SK-N-SH (cell line): ENCODE results near the gene ARHGAP45. TPM values are rescaled to one million over a fixed set of nuclear protein-coding genes. Genes with fewer than 3 reads are reported as not detected.

Source experiments
- CTCF ChIA-PET: fragments of 300-600, 350-600 bp; formaldehyde crosslinking; extraction: SDS; loops from one replicate; lab custom pipeline; 2021; lab: Yijun Ruan, JAX
- POLR2A ChIA-PET: fragments of 350-600 bp; sonication (Branson Sonifier 250); formaldehyde crosslinking; extraction: SDS; loops from one replicate; lab custom pipeline; 2020; ENCODE audit warnings: antibody characterized with exemption, inconsistent platforms; lab: Yijun Ruan, JAX
- DNase-seq: peaks from one replicate; pipeline ENCODE4 v3.0.0; 2012
- H2AFZ ChIP-seq: fragments of 200-600 bp; sonication (generic); 2 replicates; pipeline ENCODE4 v1.8.1; 2016; ENCODE audit warnings: antibody characterized with exemption, mild to moderate bottlenecking, low read depth
- H3F3A ChIP-seq: fragments of 200-600 bp; sonication (generic); replicated peaks from 2 replicates; pipeline ENCODE3; 2016; ENCODE audit warnings: antibody characterized with exemption, mild to moderate bottlenecking; ENCODE audit not compliant: insufficient read depth
- H3K27ac ChIP-seq, 2 experiments: fragments of 200-500 bp in 1 of 2; fragments of 200-600 bp in 1 of 2; sonication (Bioruptor generic) in 1 of 2; sonication (generic), shearing (Covaris generic) in 1 of 2; 2 replicates each; pipeline versions ENCODE4 v1.5.1 to v1.6.1; 2014 to 2016; ENCODE audit warnings: low read depth in 2 of 2, inconsistent platforms in 1 of 2, low read length in 1 of 2, mild to moderate bottlenecking in 1 of 2, mixed read lengths in 1 of 2
- H3K27me3 ChIP-seq: fragments of 200-600 bp; sonication (generic), shearing (Covaris generic); 2 replicates; pipeline ENCODE4 v1.6.1; 2016; ENCODE audit warnings: mixed run types; ENCODE audit not compliant: insufficient read depth
- H3K36me3 ChIP-seq, 2 experiments: fragments of 200-500 bp in 1 of 2; fragments of 200-600 bp in 1 of 2; sonication (Bioruptor generic) in 1 of 2; sonication (generic) in 1 of 2; replicated peaks in 1 of 2; 2 replicates each; pipeline versions ENCODE3 to v1.5.1; 2014 to 2016; ENCODE audit warnings: low read length in 1 of 2, mild to moderate bottlenecking in 1 of 2; ENCODE audit not compliant: insufficient read depth in 2 of 2, control insufficient read depth in 1 of 2
- H3K4me1 ChIP-seq, 2 experiments: fragments of 200-500 bp in 1 of 2; fragments of 200-600 bp in 1 of 2; sonication (Bioruptor generic) in 1 of 2; sonication (generic), shearing (Covaris generic) in 1 of 2; 2 replicates each; pipeline versions ENCODE4 v1.5.1 to v1.6.1; 2014 to 2016; ENCODE audit warnings: low read depth in 1 of 2, low read length in 1 of 2, mixed run types in 1 of 2; ENCODE audit not compliant: insufficient read depth in 2 of 2, control insufficient read depth in 1 of 2
- H3K4me2 ChIP-seq: fragments of 200-600 bp; sonication (generic), shearing (Covaris generic); 2 replicates; pipeline ENCODE4 v1.6.1; 2017; ENCODE audit warnings: mixed run types
- H3K4me3 ChIP-seq, 2 experiments: fragments of 200-500 bp in 1 of 2; fragments of 200-600 bp in 1 of 2; sonication (Bioruptor generic) in 1 of 2; sonication (generic), shearing (Covaris generic) in 1 of 2; 2 replicates each; pipeline versions ENCODE4 v1.5.1 to v1.8.1; 2014 to 2016; ENCODE audit warnings: low read depth in 2 of 2, inconsistent platforms in 1 of 2, low read length in 1 of 2, mild to moderate bottlenecking in 1 of 2, mixed read lengths in 1 of 2, moderate library complexity in 1 of 2
- H3K79me2 ChIP-seq: fragments of 200-600 bp; sonication (generic); 2 replicates; pipeline ENCODE4 v1.8.1; 2017; ENCODE audit warnings: mild to moderate bottlenecking; ENCODE audit not compliant: insufficient read depth
- H3K9ac ChIP-seq: fragments of 200-600 bp; sonication (generic); 2 replicates; pipeline ENCODE4 v1.6.1; 2017; ENCODE audit warnings: mixed run types
- H3K9me2 ChIP-seq: fragments of 200-600 bp; sonication (generic); 2 replicates; pipeline ENCODE4 v1.6.1; 2017; ENCODE audit warnings: mixed run types
- H3K9me3 ChIP-seq: fragments of 200-600 bp; sonication (generic); 2 replicates; pipeline ENCODE4 v1.6.1; 2017; ENCODE audit warnings: mixed run types, mild to moderate bottlenecking, moderate library complexity
- H4K20me1 ChIP-seq: fragments of 200-600 bp; sonication (generic); 2 replicates; pipeline ENCODE4 v1.6.1; 2017; ENCODE audit warnings: mild to moderate bottlenecking, mixed run types; ENCODE audit not compliant: insufficient read depth
- FOXJ3 ChIP-seq: sonication (generic); formaldehyde crosslinking; IDR thresholded peaks from 2 replicates; pipeline ENCODE4 v1.5.1; 2020; ENCODE audit warnings: mild to moderate bottlenecking, missing genetic modification reagents
- GABPA ChIP-seq: IDR thresholded peaks from 2 replicates; pipeline ENCODE4 v1.4.0; 2012; ENCODE audit warnings: low read depth, mild to moderate bottlenecking
- JUND ChIP-seq: IDR thresholded peaks from 2 replicates; pipeline ENCODE4 v1.4.0; 2012
- RCOR1 ChIP-seq: fragments of 150-350 bp; IDR thresholded peaks from 2 replicates; pipeline ENCODE4 v1.6.1; 2017; ENCODE audit warnings: antibody characterized with exemption, low read length
- RXRA ChIP-seq: IDR thresholded peaks from 2 replicates; pipeline ENCODE4 v1.4.0; 2012; ENCODE audit warnings: low read depth, mild to moderate bottlenecking, borderline replicate concordance
- SIN3A ChIP-seq: IDR thresholded peaks from 2 replicates; pipeline ENCODE4 v1.6.1; 2012; ENCODE audit warnings: low read depth, mild to moderate bottlenecking, low read length, moderate library complexity, borderline replicate concordance
- TEAD4 ChIP-seq: IDR thresholded peaks from 2 replicates; pipeline ENCODE4 v1.4.0; 2012; ENCODE audit warnings: mild to moderate bottlenecking, borderline replicate concordance; ENCODE audit not compliant: insufficient read depth
- WGBS: methylation state at CpG from one replicate; pipeline ENCODE4 v1.1.6; 2017; ENCODE audit warnings: low lambda C conversion rate; 5-methylcytosine and 5-hydroxymethylcytosine counted together
- polyA plus RNA-seq, 3 experiments: library from polyadenylated mRNA; depleted of rRNA; stranded (reverse); fragments of >200 nt; gene quantifications; 2 replicates each; pipeline ENCODE4 v1.2.3, GENCODE V29; 2012
- TF ChIP-seq, protein P1 (sequence below): fragments of 150-350 bp; IDR thresholded peaks from 2 replicates; pipeline ENCODE4 v1.6.1; 2017; ENCODE audit warnings: antibody characterized with exemption, low read length, low read depth, borderline replicate concordance
- TF ChIP-seq, protein P2 (sequence below): IDR thresholded peaks from 2 replicates; pipeline ENCODE4 v1.4.0; 2012; ENCODE audit warnings: low read depth, borderline replicate concordance

The ARHGAP45 gene
- polyA plus RNA-seq, 1 of the 3 experiments (the other 2 are of a cell fraction), result 4.2 TPM

DNA sequence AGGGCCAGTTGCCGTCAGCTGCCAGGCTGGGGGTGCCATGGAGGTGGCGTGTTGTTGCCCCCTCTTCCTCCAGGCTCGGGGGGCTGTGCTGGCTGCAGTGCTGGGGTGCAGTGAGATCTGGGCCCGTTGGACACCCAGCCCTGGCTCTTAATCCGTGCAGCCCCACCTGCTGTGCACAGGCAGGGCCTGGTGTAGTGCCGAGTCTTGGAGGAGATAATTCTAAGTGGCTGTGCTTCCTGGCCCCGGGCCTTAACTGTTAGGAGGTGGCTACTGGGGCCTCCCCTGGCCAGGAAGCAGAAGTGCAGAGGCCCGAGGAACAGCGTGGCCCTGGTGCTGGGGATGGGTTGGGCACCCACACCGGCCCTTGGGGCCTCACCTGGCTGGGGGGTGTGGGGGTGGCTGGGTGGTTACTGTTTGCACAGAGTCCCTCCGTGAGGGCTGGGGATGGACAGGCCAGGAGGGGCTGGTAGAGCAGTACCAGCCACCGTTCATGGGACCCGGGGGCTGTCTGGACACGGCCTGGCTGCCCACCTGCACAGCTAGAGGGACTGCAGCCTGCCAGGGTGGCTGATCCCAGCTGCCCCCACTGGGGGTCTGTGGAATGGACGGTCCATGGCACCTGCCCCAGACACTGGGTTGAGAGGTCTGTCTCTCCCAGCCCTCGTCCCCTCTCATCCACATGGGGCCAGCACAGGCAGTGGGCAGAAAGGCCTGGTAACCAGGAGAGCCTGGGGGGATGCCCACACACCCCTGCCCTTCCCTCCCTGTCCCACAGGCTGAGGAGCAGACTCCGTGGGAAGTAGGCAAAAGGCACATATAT lies 40.1 kb downstream of the ARHGAP45 start:
- WGBS, result 87% methylated on average over 7 of the region's 17 CpGs
- POLR2A ChIA-PET, result no interaction called here

DNA sequence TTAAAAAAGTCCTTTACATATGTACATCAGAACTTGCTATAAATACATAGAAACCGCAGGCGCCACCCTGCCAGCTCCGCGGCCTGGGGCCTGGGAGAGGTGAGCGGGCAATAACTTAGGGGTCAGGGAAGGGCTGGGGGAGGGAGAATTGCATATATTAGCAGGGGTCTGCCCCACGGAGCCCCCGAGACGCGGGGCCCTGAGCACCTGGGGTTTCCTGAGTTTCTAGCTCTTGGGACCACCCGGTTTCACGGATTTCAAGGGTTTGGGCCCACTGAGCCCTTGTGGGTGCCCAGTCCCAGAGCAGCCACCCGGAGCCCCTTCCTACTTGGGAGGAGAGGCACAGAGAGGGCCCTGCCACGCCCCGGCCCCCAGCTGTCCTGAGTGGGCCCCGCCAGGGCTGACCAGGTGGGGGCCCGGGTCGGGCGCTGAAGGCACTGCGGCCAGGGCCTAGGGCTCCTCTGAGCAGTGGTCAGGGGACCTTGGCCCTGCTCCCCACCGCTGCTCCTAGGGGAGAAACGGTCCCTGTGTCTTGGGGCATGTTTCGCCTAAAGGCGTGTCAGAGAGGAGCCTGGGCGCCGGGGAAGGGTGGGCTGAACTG lies 40.8 kb downstream of the ARHGAP45 start:
- Histone ChIP-seq H2AFZ (no peak overlapping the region), H3K4me1 (peaks cover 7 to 15% of the 10 kb centered on the region in 2 experiments; a peak in 3 of 4 replicates), H3F3A (peaks cover 18% of the 10 kb centered on the region), H3K4me3 (no peak overlapping the region), H3K9me2 (no peaks in the 10 kb centered on the region), H3K4me2 (no peak overlapping the region), H4K20me1 (peaks cover 21% of the 10 kb centered on the region; the same call in 1 of the 2 replicates), H3K36me3 (peaks cover 0 to 34% of the 10 kb centered on the region in 2 experiments), H3K27me3 (no peaks in the 10 kb centered on the region), H3K27ac (no peak overlapping the region), H3K9ac (no peak overlapping the region)
- no peak for DNase-seq
- POLR2A ChIA-PET, result interaction anchor here (0.6 kb wide), 1 partner anchor 86 kb away, joined by 3 read pairs; no protein-coding TSS in a partner anchor
- WGBS, result 88% methylated on average over 11 of the region's 25 CpGs
- CTCF ChIA-PET, result interaction anchor here (1.3 to 1.8 kb wide), 2 partner anchors 87 to 113 kb away, joined by 5 read pairs; no protein-coding TSS in a partner anchor
- TF ChIP-seq TEAD4, result no peak
- TF ChIP-seq JUND, result no peak
- no peak for TF ChIP-seq SIN3A
- no peak for TF ChIP-seq GABPA
- no peak for TF ChIP-seq RXRA
- TF ChIP-seq FOXJ3 (CRISPR knock-in tag), result no peak
- TF ChIP-seq, protein P1, sequence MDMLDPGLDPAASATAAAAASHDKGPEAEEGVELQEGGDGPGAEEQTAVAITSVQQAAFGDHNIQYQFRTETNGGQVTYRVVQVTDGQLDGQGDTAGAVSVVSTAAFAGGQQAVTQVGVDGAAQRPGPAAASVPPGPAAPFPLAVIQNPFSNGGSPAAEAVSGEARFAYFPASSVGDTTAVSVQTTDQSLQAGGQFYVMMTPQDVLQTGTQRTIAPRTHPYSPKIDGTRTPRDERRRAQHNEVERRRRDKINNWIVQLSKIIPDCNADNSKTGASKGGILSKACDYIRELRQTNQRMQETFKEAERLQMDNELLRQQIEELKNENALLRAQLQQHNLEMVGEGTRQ, result no peak
- TF ChIP-seq, all 33 proteins: peak for 0
- Histone ChIP-seq H3K79me2 (peaks cover 18% of the 10 kb centered on the region; the same call in 1 of the 2 replicates), H3K9me3 (no peaks in the 10 kb centered on the region)

More for the DNA sequence above, 40.1 kb downstream of the ARHGAP45 start:
- Histone ChIP-seq H3K27ac (no peak overlapping the region; a peak in 1 of 4 replicates), H3K9me2 (no peaks in the 10 kb centered on the region), H3K9me3 (no peaks in the 10 kb centered on the region), H3K27me3 (no peaks in the 10 kb centered on the region), H3K4me3 (no peak overlapping the region), H3K9ac (no peak overlapping the region), H3F3A (peaks cover 25% of the 10 kb centered on the region), H3K4me2 (no peak overlapping the region), H3K4me1 (peaks cover 12 to 15% of the 10 kb centered on the region in 2 experiments; a peak in 3 of 4 replicates), H3K79me2 (peaks cover 18% of the 10 kb centered on the region; the same call in 1 of the 2 replicates), H3K36me3 (peaks cover 0 to 34% of the 10 kb centered on the region in 2 experiments), H4K20me1 (peaks cover 21% of the 10 kb centered on the region; the same call in 1 of the 2 replicates), H2AFZ (no peak overlapping the region)
- no peak for DNase-seq
- CTCF ChIA-PET, result interaction anchor here (0.8 to 1.8 kb wide), 4 partner anchors 17 to 137 kb away, joined by 3 to 5 read pairs (median 4); no protein-coding TSS in a partner anchor
- TF ChIP-seq RCOR1 (no peak), SIN3A (no peak)
- TF ChIP-seq, protein P2, sequence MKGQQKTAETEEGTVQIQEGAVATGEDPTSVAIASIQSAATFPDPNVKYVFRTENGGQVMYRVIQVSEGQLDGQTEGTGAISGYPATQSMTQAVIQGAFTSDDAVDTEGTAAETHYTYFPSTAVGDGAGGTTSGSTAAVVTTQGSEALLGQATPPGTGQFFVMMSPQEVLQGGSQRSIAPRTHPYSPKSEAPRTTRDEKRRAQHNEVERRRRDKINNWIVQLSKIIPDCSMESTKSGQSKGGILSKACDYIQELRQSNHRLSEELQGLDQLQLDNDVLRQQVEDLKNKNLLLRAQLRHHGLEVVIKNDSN, result no peak
